IMR-90 (cell line): ENCODE data around the gene SDC3. TPM values are rescaled to one million over a fixed set of nuclear protein-coding genes. Genes with fewer than 3 reads are reported as not detected.

ENCODE experiments used
- ATAC-seq: fragments of 200-7000 bp; cut with Tn5 transposase; 2 replicates; pipeline ENCODE4 v1.9.1; 2020; ENCODE audit warnings: low read depth, mild to moderate bottlenecking, moderate library complexity
- BruUV-seq: library from RNA; stranded (reverse); fragments of 400-500 nt; replicated peaks from 2 replicates; lab custom pipeline; 2021; lab: Mats Ljungman, UMichigan
- CTCF ChIA-PET: fragments of 300-600 bp; formaldehyde crosslinking; extraction: SDS; loops from one replicate; lab custom pipeline; 2021; ENCODE audit warnings: antibody characterized with exemption; lab: Yijun Ruan, JAX
- POLR2A ChIA-PET: fragments of 300-600 bp; sonication (Branson Sonifier 250); formaldehyde crosslinking; loops from one replicate; lab custom pipeline; 2022; ENCODE audit warnings: antibody characterized with exemption; ENCODE audit not compliant: unreplicated experiment; lab: Charles Lee
- DNase-seq: peaks from one replicate; pipeline ENCODE4 v3.0.0; 2013
- H2AFZ ChIP-seq: replicated peaks from 2 replicates; pipeline ENCODE3; 2013; ENCODE audit warnings: low read length, mild to moderate bottlenecking; ENCODE audit not compliant: poor library complexity
- H2AK5ac ChIP-seq: 2 replicates; pipeline ENCODE4 v1.6.1; 2013; ENCODE audit warnings: low read depth, low read length, inconsistent platforms
- H2AK9ac ChIP-seq: replicated peaks from 2 replicates; pipeline ENCODE3; 2013; ENCODE audit warnings: mild to moderate bottlenecking, low read depth, low read length, moderate library complexity; ENCODE audit not compliant: poor library complexity
- H2BK120ac ChIP-seq: 2 replicates; pipeline ENCODE4 v1.6.1; 2013; ENCODE audit warnings: low read depth, low read length, inconsistent platforms
- H2BK15ac ChIP-seq: 3 replicates; pipeline ENCODE4 v1.6.1; 2013; ENCODE audit warnings: low read depth, low read length, inconsistent platforms
- H2BK20ac ChIP-seq: 2 replicates; pipeline ENCODE4 v1.6.1; 2013; ENCODE audit warnings: low read depth, mild to moderate bottlenecking, inconsistent platforms, low read length, moderate library complexity
- H2BK5ac ChIP-seq: 2 replicates; pipeline ENCODE4 v1.6.1; 2013; ENCODE audit warnings: mild to moderate bottlenecking, low read depth, low read length, inconsistent platforms; ENCODE audit not compliant: poor library complexity, severe bottlenecking
- H3K14ac ChIP-seq: replicated peaks from 2 replicates; pipeline ENCODE4 v1.6.1; 2013; ENCODE audit warnings: low read depth, low read length, inconsistent platforms
- H3K18ac ChIP-seq: 2 replicates; pipeline ENCODE4 v1.6.1; 2013; ENCODE audit warnings: low read depth, low read length, control low read depth
- H3K23ac ChIP-seq: 2 replicates; pipeline ENCODE4 v1.6.1; 2013; ENCODE audit warnings: low read depth, low read length, inconsistent platforms
- H3K27ac ChIP-seq: 2 replicates; pipeline ENCODE4 v1.5.1; 2013; ENCODE audit warnings: mild to moderate bottlenecking, control low read depth, low read length; ENCODE audit not compliant: insufficient read depth
- H3K27me3 ChIP-seq: 2 replicates; pipeline ENCODE4 v1.6.1; 2013; ENCODE audit warnings: low read length; ENCODE audit not compliant: control insufficient read depth, insufficient read depth
- H3K36me3 ChIP-seq: 2 replicates; pipeline ENCODE4 v1.6.1; 2013; ENCODE audit warnings: low read length, mixed read lengths; ENCODE audit not compliant: control insufficient read depth, insufficient read depth
- H3K4ac ChIP-seq: 2 replicates; pipeline ENCODE4 v1.6.1; 2013; ENCODE audit warnings: low read depth, low read length, inconsistent platforms
- H3K4me1 ChIP-seq: 2 replicates; pipeline ENCODE4 v1.6.1; 2013; ENCODE audit warnings: low read length, mixed read lengths; ENCODE audit not compliant: control insufficient read depth, insufficient read depth
- H3K4me2 ChIP-seq: 2 replicates; pipeline ENCODE4 v1.6.1; 2013; ENCODE audit warnings: low read depth, mild to moderate bottlenecking, control low read depth, low read length, moderate library complexity
- H3K4me3 ChIP-seq: 2 replicates; pipeline ENCODE4 v1.5.1; 2013; ENCODE audit warnings: low read depth, mild to moderate bottlenecking, control low read depth, low read length, moderate library complexity; ENCODE audit not compliant: insufficient read depth
- H3K56ac ChIP-seq: 2 replicates; pipeline ENCODE4 v1.6.1; 2013; ENCODE audit warnings: low read length, inconsistent platforms; ENCODE audit not compliant: insufficient read depth; ENCODE audit errors: extremely low read depth
- H3K79me1 ChIP-seq, 2 experiments: 2 replicates each; pipeline ENCODE4 v1.6.1; 2013; ENCODE audit warnings: low read length in 2 of 2, inconsistent platforms in 1 of 2, low read depth in 1 of 2
- H3K9ac ChIP-seq: 2 replicates; pipeline ENCODE4 v1.6.1; 2013; ENCODE audit warnings: low read depth, low read length, control low read depth
- H3K9me1 ChIP-seq: 2 replicates; pipeline ENCODE4 v1.6.1; 2013; ENCODE audit warnings: low read length, inconsistent platforms; ENCODE audit not compliant: insufficient read depth
- H3K9me3 ChIP-seq: 2 replicates; pipeline ENCODE4 v1.6.1; 2013; ENCODE audit warnings: low read length; ENCODE audit not compliant: control insufficient read depth, insufficient read depth
- H4K20me1 ChIP-seq: 2 replicates; pipeline ENCODE4 v1.6.1; 2013; ENCODE audit warnings: low read length, inconsistent platforms; ENCODE audit not compliant: insufficient read depth
- H4K5ac ChIP-seq: 2 replicates; pipeline ENCODE4 v1.6.1; 2013; ENCODE audit warnings: mild to moderate bottlenecking, low read depth, low read length, control low read depth
- H4K8ac ChIP-seq, 2 experiments: 2 replicates each; pipeline ENCODE4 v1.6.1; 2013; ENCODE audit warnings: low read depth in 2 of 2, low read length in 2 of 2, control low read depth in 1 of 2, inconsistent platforms in 1 of 2
- H4K91ac ChIP-seq: 2 replicates; pipeline ENCODE4 v1.6.1; 2013; ENCODE audit warnings: low read depth, low read length, inconsistent platforms; ENCODE audit not compliant: insufficient read depth
- BHLHE40 ChIP-seq: fragments of 150-350 bp; IDR thresholded peaks from 2 replicates; pipeline ENCODE4 v1.6.1; 2016; ENCODE audit warnings: mild to moderate bottlenecking, low read depth, low read length
- CEBPB ChIP-seq: IDR thresholded peaks from 2 replicates; pipeline ENCODE4 v1.6.1; 2012; ENCODE audit warnings: low read depth, low read length, improper control_type of control experiment
- CHD1 ChIP-seq: IDR thresholded peaks from 2 replicates; pipeline ENCODE4 v1.6.1; 2012; ENCODE audit warnings: low read depth, low read length, improper control_type of control experiment
- ELK1 ChIP-seq: fragments of 150-350 bp; IDR thresholded peaks from 2 replicates; pipeline ENCODE4 v1.6.1; 2016; ENCODE audit warnings: low read depth, mild to moderate bottlenecking, low read length, moderate library complexity, borderline replicate concordance
- FOS ChIP-seq: fragments of 150-350 bp; IDR thresholded peaks from 2 replicates; pipeline ENCODE4 v1.6.1; 2016; ENCODE audit warnings: low read depth, low read length
- MAZ ChIP-seq: IDR thresholded peaks from 2 replicates; pipeline ENCODE4 v1.6.1; 2012; ENCODE audit warnings: low read depth, mild to moderate bottlenecking, low read length, improper control_type of control experiment, moderate library complexity, borderline replicate concordance
- MXI1 ChIP-seq: IDR thresholded peaks from 2 replicates; pipeline ENCODE4 v1.6.1; 2012; ENCODE audit warnings: low read depth, mild to moderate bottlenecking, low read length, moderate library complexity, borderline replicate concordance
- NFE2L2 ChIP-seq: fragments of 150-350 bp; IDR thresholded peaks from 2 replicates; pipeline ENCODE4 v1.6.1; 2016; ENCODE audit warnings: low read depth, mild to moderate bottlenecking, low read length
- RAD21 ChIP-seq: IDR thresholded peaks from 2 replicates; pipeline ENCODE4 v1.6.1; 2012; ENCODE audit warnings: low read length, improper control_type of control experiment
- RFX5 ChIP-seq: IDR thresholded peaks from 2 replicates; pipeline ENCODE4 v1.8.0; 2012; ENCODE audit warnings: low read depth, mild to moderate bottlenecking, low read length, moderate library complexity
- SMC3 ChIP-seq: fragments of 150-350 bp; IDR thresholded peaks from 2 replicates; pipeline ENCODE4 v1.6.1; 2016; ENCODE audit warnings: low read depth, mild to moderate bottlenecking, antibody characterized with exemption, low read length, moderate library complexity
- WGBS, 2 experiments: methylation state at CpG; one replicate each; pipeline versions ENCODE4 v1.1.5 to v1.1.7; 2013; ENCODE audit warnings: missing lambda C conversion rate in 2 of 2; ENCODE audit not compliant: insufficient read length in 1 of 2; ENCODE audit errors: extremely low coverage in 2 of 2; 5-methylcytosine and 5-hydroxymethylcytosine counted together
- dilution Hi-C: fragments of 300-500 bp; cut with HindIII; formaldehyde crosslinking; loops from one replicate; pipeline ENCODE4 v1.14.3; 2018; ENCODE audit warnings: low sequenced_read_pairs; ENCODE audit not compliant: unreplicated experiment
- in situ Hi-C: fragments of 300-500 bp; cut with MboI; formaldehyde crosslinking; loops from 3 replicates; pipeline ENCODE4 v1.14.3; 2019; ENCODE audit warnings: low sequenced_read_pairs, inconsistent platforms, mixed read lengths
- intact Hi-C: fragments of 100-400 bp; cut with micrococcal nuclease; formaldehyde crosslinking; loops from 2 replicates; pipeline ENCODE4 v1.10.0; 2022
- polyA plus RNA-seq, 3 experiments: library from polyadenylated mRNA; depleted of rRNA; stranded (reverse); fragments of >200 nt; gene quantifications; 2 replicates each; pipeline ENCODE4 v1.2.3, GENCODE V29; 2012; ENCODE audit warnings: low replicate concordance in 1 of 3
- total RNA-seq: library from RNA; depleted of rRNA; stranded (reverse); fragments of >200 nt; gene quantifications from 2 replicates; pipeline ENCODE4 v1.2.3, GENCODE V29; 2012

The SDC3 gene
- total and polyA plus RNA-seq, 2 of the 4 experiments (the other 2 are of a cell fraction), result 13.1 to 71.5 TPM

- H2AFZ ChIP-seq, result peak overlapping the region; percentile 13
- no peak overlapping the region for H4K91ac ChIP-seq
- peaks cover 24% of the 10 kb centered on the region for H4K20me1 ChIP-seq
- H2BK15ac ChIP-seq, result no peak overlapping the region
- TF ChIP-seq CHD1 (no peak), MXI1 (no peak), BHLHE40 (no peak), NFE2L2 (no peak), CEBPB (no peak), RAD21 (no peak), ELK1 (no peak), RFX5 (no peak), SMC3 (no peak), MAZ (no peak), FOS (no peak)
- H2AK5ac ChIP-seq, result no peak overlapping the region
- peaks cover 10 to 57% of the 10 kb centered on the region in 2 experiments; a peak in 3 of 4 replicates for H3K79me1 ChIP-seq
- no peak overlapping the region for H4K5ac ChIP-seq
- peak overlapping the region; percentile 71 for H2AK9ac ChIP-seq
- no peak overlapping the region; the same call in 1 of the 2 replicates for H3K4ac ChIP-seq
- no peak overlapping the region for H2BK120ac ChIP-seq
- no TSS peak for BruUV-seq
- intact Hi-C loops (no loop called here), dilution Hi-C loops (no loop called here), in situ Hi-C loops (no loop called here)
- no peak overlapping the region for H2BK20ac ChIP-seq
- ChIA-PET CTCF (no interaction called here), POLR2A (no interaction called here)
- DNase-seq (no peak), ATAC-seq (no peak)
- H3K27me3 ChIP-seq, result no peaks in the 10 kb centered on the region
- H3K56ac ChIP-seq, result no peak overlapping the region
- H3K9me1 ChIP-seq, result peaks cover 22% of the 10 kb centered on the region
- 90% methylated on average over 5 of the region's 6 CpGs; no CpG with 5 or more reads in 1 of the 2 experiments for WGBS, 2 experiments
- H3K4me2 ChIP-seq, result no peak overlapping the region
- H3K4me1 ChIP-seq, result peaks cover 30% of the 10 kb centered on the region
- H3K9me3 ChIP-seq, result peaks cover 16% of the 10 kb centered on the region
- no peak overlapping the region for H3K4me3 ChIP-seq
- no peak overlapping the region for H3K14ac ChIP-seq
- H2BK5ac ChIP-seq, result no peak overlapping the region
- peaks cover 50% of the 10 kb centered on the region for H3K36me3 ChIP-seq
- no peak overlapping the region for H3K18ac ChIP-seq
- H3K23ac ChIP-seq, result no peak overlapping the region
- no peak overlapping the region for H4K8ac ChIP-seq
- no peak overlapping the region for H3K9ac ChIP-seq
- no peak overlapping the region for H3K27ac ChIP-seq
Observed at GRCh38 chr1:30875197-30875596, 33.4 kb downstream of the SDC3 start.
